A673 (cell line): ENCODE results near the gene PNMA6E. TPM values are rescaled to one million over a fixed set of nuclear protein-coding genes. Genes with fewer than 3 reads are reported as not detected.

Source experiments
- BruUV-seq: library from RNA; stranded (reverse); fragments of 400-500 nt; replicated peaks from 2 replicates; lab custom pipeline; 2021; lab: Mats Ljungman, UMichigan
- CTCF ChIA-PET: fragments of 300-600 bp; sonication (Branson Sonifier 250); formaldehyde crosslinking; loops from one replicate; lab custom pipeline; 2022; ENCODE audit warnings: antibody characterized with exemption; lab: Charles Lee
- POLR2A ChIA-PET: fragments of 300-600 bp; sonication (Branson Sonifier 250); formaldehyde crosslinking; loops from one replicate; lab custom pipeline; 2022; ENCODE audit warnings: antibody characterized with exemption; ENCODE audit not compliant: low non-redundant PET; lab: Charles Lee
- DNase-seq: peaks from one replicate; pipeline ENCODE4 v3.0.0-alpha.2; 2015; ENCODE audit warnings: low spot score
- H3K27ac ChIP-seq: fragments of 200-600 bp; sonication (generic); 2 replicates; pipeline ENCODE4 v1.5.1; 2016; ENCODE audit warnings: mixed run types, low read depth, mild to moderate bottlenecking, mixed read lengths, antibody characterized with exemption, low read length; ENCODE audit not compliant: poor library complexity, severe bottlenecking
- H3K27me3 ChIP-seq: fragments of 200-600 bp; sonication (generic); replicated peaks from 2 replicates; pipeline ENCODE4 v1.6.1; 2017; ENCODE audit warnings: mixed run types, low read depth, mild to moderate bottlenecking, mixed read lengths, antibody characterized with exemption, low read length; ENCODE audit not compliant: insufficient read depth, poor library complexity
- H3K36me3 ChIP-seq: fragments of 200-600 bp; sonication (generic); 2 replicates; pipeline ENCODE4 v1.6.1; 2016; ENCODE audit warnings: mixed run types, mild to moderate bottlenecking, mixed read lengths, antibody characterized with exemption, low read length; ENCODE audit not compliant: insufficient read depth, poor library complexity, severe bottlenecking
- H3K4me1 ChIP-seq: fragments of 200-600 bp; sonication (generic); 2 replicates; pipeline ENCODE4 v1.6.1; 2017; ENCODE audit warnings: mixed run types, mild to moderate bottlenecking, mixed read lengths, antibody characterized with exemption, low read length; ENCODE audit not compliant: insufficient read depth, poor library complexity, severe bottlenecking
- H3K4me3 ChIP-seq: fragments of 200-600 bp; sonication (generic); 2 replicates; pipeline ENCODE4 v1.5.1; 2016; ENCODE audit warnings: low read depth, mixed run types, mild to moderate bottlenecking, mixed read lengths, low read length; ENCODE audit not compliant: poor library complexity, severe bottlenecking
- H3K9me3 ChIP-seq: fragments of 200-600 bp; sonication (generic); 2 replicates; pipeline ENCODE4 v1.6.1; 2016; ENCODE audit warnings: mixed run types, low read depth, mild to moderate bottlenecking, mixed read lengths, antibody characterized with exemption, low read length; ENCODE audit not compliant: poor library complexity, severe bottlenecking
- CTCF ChIP-seq: fragments of 300-800, 200-600 bp; sonication (generic); conservative IDR thresholded peaks from 2 replicates; pipeline ENCODE4 v1.5.1; 2017; ENCODE audit warnings: low read depth, mild to moderate bottlenecking, antibody characterized with exemption, low read length, moderate library complexity, mixed read lengths
- EZH2 ChIP-seq: fragments of 200-600 bp; sonication (generic); IDR thresholded peaks from 2 replicates; pipeline ENCODE4 v1.6.1; 2017; ENCODE audit warnings: borderline replicate concordance, low read depth, mild to moderate bottlenecking, mixed read lengths, antibody characterized with exemption, low read length; ENCODE audit not compliant: poor library complexity, severe bottlenecking
- intact Hi-C: fragments of 100-400 bp; cut with micrococcal nuclease; formaldehyde crosslinking; loops from one replicate; pipeline ENCODE4 v1.10.0; 2022; ENCODE audit not compliant: unreplicated experiment
- total RNA-seq: library from RNA; stranded (reverse); gene quantifications from 2 replicates; pipeline ENCODE4 v1.2.3, GENCODE V29; 2021

The PNMA6E gene
- total RNA-seq, 1 experiment from 2014 or later: not detected

- POLR2A ChIA-PET: no interaction called here
- no peaks in the 10 kb centered on the region for H3K4me1 ChIP-seq
- intact Hi-C loops: loop anchor here (10.0 kb wide), 1 partner anchor 398 kb away; no protein-coding TSS in a partner anchor
- BruUV-seq: no TSS peak
- no peaks in the 10 kb centered on the region for H3K27me3 ChIP-seq
- TF ChIP-seq EZH2: no peak
- TF ChIP-seq CTCF: no peak
- CTCF ChIA-PET: no interaction called here
- no peak for DNase-seq
- H3K4me3 ChIP-seq: no peak overlapping the region
- peaks cover 9% of the 10 kb centered on the region for H3K9me3 ChIP-seq
- H3K27ac ChIP-seq: no peak overlapping the region
- H3K36me3 ChIP-seq: no peaks in the 10 kb centered on the region
Measured at GRCh38 chrX:153433161-153433680, 32.1 kb upstream of the PNMA6E start.

DNA sequence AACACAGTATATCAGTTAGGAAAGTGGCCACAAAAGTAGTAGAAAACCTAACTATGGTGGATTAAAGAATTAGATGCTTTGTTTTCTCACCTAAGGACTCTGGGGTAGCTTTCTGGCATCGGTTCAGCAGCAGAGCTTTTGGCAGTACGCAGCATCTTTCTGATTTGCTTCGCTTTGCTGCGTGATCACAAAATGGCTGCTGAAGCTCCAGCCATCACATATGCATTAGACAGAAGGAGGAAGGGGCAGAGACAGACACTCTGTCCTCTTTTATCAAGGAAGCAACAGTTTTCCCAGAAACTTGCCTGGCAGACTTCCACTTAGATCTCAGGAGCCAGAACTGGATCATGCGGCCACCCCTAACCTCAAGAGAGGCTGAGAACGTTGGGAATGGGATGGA is 29.6 kb upstream of the PNMA6E start:
- CTCF ChIA-PET: no interaction called here

DNA sequence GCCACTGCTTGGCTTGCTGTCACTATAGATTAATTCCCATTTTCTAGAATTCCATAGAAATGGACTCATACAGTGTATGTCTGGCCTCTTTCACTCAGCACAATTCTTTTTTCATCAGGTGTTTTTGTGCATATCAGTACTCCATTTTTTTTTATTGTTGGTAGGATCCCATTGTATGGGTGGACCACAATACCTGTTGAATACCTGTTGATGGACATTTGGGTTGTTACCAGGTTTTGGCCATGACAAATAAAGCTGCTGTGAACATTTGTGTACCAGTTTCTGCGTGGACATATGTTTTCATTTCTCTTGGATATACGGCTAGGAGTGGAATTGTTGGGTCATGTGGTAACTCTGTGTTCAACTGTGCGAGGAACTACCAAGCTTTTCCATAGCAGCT is 25.1 kb upstream of the PNMA6E start:
- POLR2A ChIA-PET: no interaction called here
- CTCF ChIA-PET: no interaction called here
- DNase-seq: no peak
- Histone ChIP-seq H3K27ac (no peak overlapping the region), H3K4me1 (no peaks in the 10 kb centered on the region), H3K9me3 (peaks cover 13% of the 10 kb centered on the region), H3K36me3 (no peaks in the 10 kb centered on the region), H3K4me3 (no peak overlapping the region), H3K27me3 (no peaks in the 10 kb centered on the region)
- TF ChIP-seq EZH2: no peak
- no peak for TF ChIP-seq CTCF
- intact Hi-C loops: no loop called here
- no TSS peak for BruUV-seq

More for the DNA sequence above, 29.6 kb upstream of the PNMA6E start:
- Histone ChIP-seq H3K4me1 (no peaks in the 10 kb centered on the region), H3K36me3 (no peaks in the 10 kb centered on the region), H3K27ac (no peak overlapping the region), H3K4me3 (no peak overlapping the region), H3K27me3 (no peaks in the 10 kb centered on the region), H3K9me3 (peaks cover 15% of the 10 kb centered on the region)
- no peak for TF ChIP-seq CTCF
- TF ChIP-seq EZH2: no peak
- POLR2A ChIA-PET: no interaction called here
- intact Hi-C loops: loop anchor here (10.0 kb wide), 1 partner anchor 396 kb away; no protein-coding TSS in a partner anchor
- no TSS peak for BruUV-seq
- DNase-seq: no peak
